NCI-H2171 treated with DMSO at 0.1 percent for 48 hours (cell line): ENCODE data around the gene FANCB.

Experiments used
- DNase-seq: peaks from one replicate; lab custom pipeline; 2025; lab: John Stamatoyannopoulos, UW

The FANCB gene

GRCh38 chrX:14832586-14832985 is 40.3 kb downstream of the FANCB start:
- DNase-seq = no peak

- no peak for DNase-seq
Measured at GRCh38 chrX:14832151-14832550, 40.7 kb downstream of the FANCB start.

- no peak for DNase-seq
Measured at GRCh38 chrX:14829643-14830042, 43.2 kb downstream of the FANCB start.

GRCh38 chrX:14826319-14826718 is 46.5 kb downstream of the FANCB start:
- no peak for DNase-seq

- DNase-seq = no peak
Measured at GRCh38 chrX:14825851-14826250, 47.0 kb downstream of the FANCB start.

- DNase-seq = no peak
Measured at GRCh38 chrX:14819769-14820168, 53.1 kb downstream of the FANCB start.

GRCh38 chrX:14817571-14817970 is 55.3 kb downstream of the FANCB start:
- DNase-seq = no peak

- no peak for DNase-seq
Measured at GRCh38 chrX:14802943-14803710, 69.7 kb downstream of the FANCB start.

GRCh38 chrX:14801136-14801535 is 71.7 kb downstream of the FANCB start:
- no peak for DNase-seq

GRCh38 chrX:14798805-14799397 is 74.0 kb downstream of the FANCB start:
- DNase-seq = no peak
